Measurements from ENCODE around the gene ZCCHC24.

DNA sequence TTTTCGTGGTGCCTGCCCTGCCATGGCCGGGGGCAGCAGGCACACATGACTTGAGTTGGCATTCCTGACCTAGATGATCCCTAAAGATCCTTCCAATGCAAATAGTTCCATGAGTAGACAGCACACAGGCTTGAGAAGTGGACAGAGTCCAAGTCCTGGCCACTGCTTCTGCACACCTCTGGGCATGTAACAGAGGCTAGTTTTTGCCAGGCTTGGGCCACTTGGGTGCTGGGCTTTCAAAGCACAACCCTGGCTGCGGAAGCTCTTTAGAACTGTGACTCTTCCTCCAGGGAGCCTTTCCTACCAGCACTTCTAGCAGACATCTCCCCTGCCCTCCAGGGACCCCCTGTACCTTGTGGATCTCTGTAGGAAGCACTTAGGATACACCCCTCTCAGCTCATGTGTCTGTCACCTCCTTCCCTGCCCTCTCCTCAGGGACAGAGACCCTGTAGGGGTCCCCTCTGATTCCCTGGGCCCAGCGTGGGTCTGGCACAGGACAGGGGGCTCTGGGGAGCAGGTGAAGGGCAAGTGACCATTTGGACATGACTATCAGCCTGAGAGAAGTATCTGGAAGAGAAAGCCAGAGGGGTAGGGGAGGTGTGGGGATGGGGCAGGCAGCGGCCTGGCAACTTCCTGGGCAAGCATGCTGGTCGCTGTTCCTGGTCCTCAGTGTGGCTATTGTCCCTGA, 36.2 kb downstream of the ZCCHC24 start:
- TF ChIP-seq, protein P1, sequence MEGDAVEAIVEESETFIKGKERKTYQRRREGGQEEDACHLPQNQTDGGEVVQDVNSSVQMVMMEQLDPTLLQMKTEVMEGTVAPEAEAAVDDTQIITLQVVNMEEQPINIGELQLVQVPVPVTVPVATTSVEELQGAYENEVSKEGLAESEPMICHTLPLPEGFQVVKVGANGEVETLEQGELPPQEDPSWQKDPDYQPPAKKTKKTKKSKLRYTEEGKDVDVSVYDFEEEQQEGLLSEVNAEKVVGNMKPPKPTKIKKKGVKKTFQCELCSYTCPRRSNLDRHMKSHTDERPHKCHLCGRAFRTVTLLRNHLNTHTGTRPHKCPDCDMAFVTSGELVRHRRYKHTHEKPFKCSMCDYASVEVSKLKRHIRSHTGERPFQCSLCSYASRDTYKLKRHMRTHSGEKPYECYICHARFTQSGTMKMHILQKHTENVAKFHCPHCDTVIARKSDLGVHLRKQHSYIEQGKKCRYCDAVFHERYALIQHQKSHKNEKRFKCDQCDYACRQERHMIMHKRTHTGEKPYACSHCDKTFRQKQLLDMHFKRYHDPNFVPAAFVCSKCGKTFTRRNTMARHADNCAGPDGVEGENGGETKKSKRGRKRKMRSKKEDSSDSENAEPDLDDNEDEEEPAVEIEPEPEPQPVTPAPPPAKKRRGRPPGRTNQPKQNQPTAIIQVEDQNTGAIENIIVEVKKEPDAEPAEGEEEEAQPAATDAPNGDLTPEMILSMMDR (IDR thresholded peaks at IDR 0.05; ENCODE audit: low read depth, low read length, poor library complexity, severe bottlenecking): no peak
- no peak for TF ChIP-seq EZH2phosphoT487 (IDR thresholded peaks at IDR 0.05; ENCODE audit: borderline replicate concordance, low read length)

Data from DOHH2 (cell line).